Endodermal cell (in vitro differentiated cells): ENCODE measurements around the gene PAX5. TPM values are rescaled to one million over a fixed set of nuclear protein-coding genes. Genes with fewer than 3 reads are reported as not detected.

Experiments
- DNase-seq: peaks from one replicate; pipeline ENCODE4 v3.0.0-alpha.2; 2017
- H3K27ac ChIP-seq: 2 replicates; pipeline ENCODE4 v1.5.1; 2013; ENCODE audit warnings: mild to moderate bottlenecking, low read depth, low read length, moderate library complexity
- H3K27me3 ChIP-seq: 2 replicates; pipeline ENCODE4 v1.6.1; 2013; ENCODE audit warnings: mild to moderate bottlenecking, low read length, moderate library complexity; ENCODE audit not compliant: insufficient read depth, control insufficient read depth, poor library complexity, severe bottlenecking
- H3K36me3 ChIP-seq: 2 replicates; pipeline ENCODE4 v1.7.0; 2013; ENCODE audit warnings: mild to moderate bottlenecking, low read length, moderate library complexity; ENCODE audit not compliant: control insufficient read depth, insufficient read depth
- H3K4me1 ChIP-seq: one replicate; pipeline ENCODE4 v1.7.0; 2013; ENCODE audit warnings: low read length; ENCODE audit not compliant: control insufficient read depth, insufficient read depth
- H3K4me3 ChIP-seq: 2 replicates; pipeline ENCODE4 v1.5.1; 2013; ENCODE audit warnings: mild to moderate bottlenecking, low read length, moderate library complexity
- H3K9ac ChIP-seq: 2 replicates; pipeline ENCODE4 v1.6.1; 2013; ENCODE audit warnings: mild to moderate bottlenecking, low read length, moderate library complexity; ENCODE audit not compliant: poor library complexity, severe bottlenecking; ENCODE audit errors: extremely low read depth
- H3K9me3 ChIP-seq: 2 replicates; pipeline ENCODE4 v1.6.1; 2013; ENCODE audit warnings: mild to moderate bottlenecking, low read length, moderate library complexity; ENCODE audit not compliant: control insufficient read depth
- H3K27ac Mint-ChIP-seq: 2 replicates; pipeline ENCODE4 v1.8.0; 2020; ENCODE audit warnings: mixed read lengths
- H3K27me3 Mint-ChIP-seq: 2 replicates; pipeline ENCODE4 v1.8.0; 2021; ENCODE audit warnings: mild to moderate bottlenecking, mixed read lengths; ENCODE audit not compliant: insufficient read depth
- H3K36me3 Mint-ChIP-seq: 2 replicates; pipeline ENCODE4 v1.8.0; 2020; ENCODE audit warnings: low read depth, mixed read lengths
- H3K4me1 Mint-ChIP-seq: 2 replicates; pipeline ENCODE4 v1.8.0; 2020; ENCODE audit warnings: mixed read lengths
- H3K4me3 Mint-ChIP-seq: 2 replicates; pipeline ENCODE4 v1.8.0; 2020; ENCODE audit warnings: mild to moderate bottlenecking, moderate library complexity, mixed read lengths
- H3K9me3 Mint-ChIP-seq: 2 replicates; pipeline ENCODE4 v1.8.0; 2020; ENCODE audit warnings: mild to moderate bottlenecking, mixed read lengths
- CTCF ChIP-seq: fragments of 200-600 bp; sonication (generic); conservative IDR thresholded peaks from 2 replicates; pipeline ENCODE4 v1.5.0; 2021; ENCODE audit warnings: antibody characterized with exemption, mild to moderate bottlenecking
- WGBS, 2 experiments: methylation state at CpG; one replicate each; pipeline versions ENCODE4 v1.1.5 to v1.1.7; 2013; ENCODE audit warnings: missing lambda C conversion rate in 2 of 2, mixed read lengths in 1 of 2; ENCODE audit not compliant: insufficient coverage in 1 of 2, insufficient read length in 1 of 2; 5-methylcytosine and 5-hydroxymethylcytosine counted together
- total RNA-seq, 2 donors: library from RNA; stranded (reverse); fragmentation: NEBNext Ultra II Directional in 1 of 2; extraction: Animal tissue kit (Norgen Biotek cat#: 25700) in 1 of 2; gene quantifications; 2 replicates in 1 of 2; 3 replicates in 1 of 2; pipeline ENCODE4 v1.2.1, GENCODE V29; 2021

Gene PAX5
- total RNA-seq, 2 donors from 2014 or later = 0.15 TPM; not detected in 1

- H3K4me1 ChIP-seq = no peaks in the 10 kb centered on the region
- no peak for DNase-seq
- WGBS, 2 experiments = 94 to 95% methylated on average over 13 to 17 of the region's 17 CpGs
- H3K4me3 ChIP-seq = no peak overlapping the region
- H3K9ac ChIP-seq = no peak overlapping the region
- H3K27ac Mint-ChIP-seq = no peak overlapping the region
- no peaks in the 10 kb centered on the region for H3K27me3 ChIP-seq
- H3K9me3 Mint-ChIP-seq = no peaks in the 10 kb centered on the region
- TF ChIP-seq CTCF = no peak
- H3K36me3 Mint-ChIP-seq = no peaks in the 10 kb centered on the region
- H3K4me1 Mint-ChIP-seq = no peaks in the 10 kb centered on the region
- H3K9me3 ChIP-seq = no peaks in the 10 kb centered on the region
- no peak overlapping the region for H3K27ac ChIP-seq
- no peaks in the 10 kb centered on the region for H3K36me3 ChIP-seq
- peaks cover 4% of the 10 kb centered on the region for H3K27me3 Mint-ChIP-seq
- no peak overlapping the region for H3K4me3 Mint-ChIP-seq
These were observed 196.3 kb downstream of the PAX5 start for GRCh38 chr9:36837431-36838405.

- WGBS, 2 experiments = 81 to 87% methylated on average over 6 to 7 of the region's 7 CpGs
These were observed 197.6 kb downstream of the PAX5 start for GRCh38 chr9:36836486-36836885.

More at GRCh38 chr9:36836486-36836885, 197.6 kb downstream of the PAX5 start:
- H3K36me3 ChIP-seq = no peaks in the 10 kb centered on the region
- H3K9ac ChIP-seq = no peak overlapping the region
- H3K4me1 ChIP-seq = no peaks in the 10 kb centered on the region
- no peaks in the 10 kb centered on the region for H3K27me3 ChIP-seq
- Mint-ChIP-seq H3K9me3 (no peaks in the 10 kb centered on the region), H3K36me3 (no peaks in the 10 kb centered on the region), H3K4me3 (no peak overlapping the region), H3K27me3 (peaks cover 4% of the 10 kb centered on the region), H3K4me1 (no peaks in the 10 kb centered on the region), H3K27ac (peak overlapping the region; percentile 26)
- H3K4me3 ChIP-seq = no peak overlapping the region
- H3K27ac ChIP-seq = no peak overlapping the region
- H3K9me3 ChIP-seq = no peaks in the 10 kb centered on the region
- no peak for DNase-seq
- no peak for TF ChIP-seq CTCF
